Measurements from ENCODE around the gene CYP26C1.

The CYP26C1 gene

GRCh38 chr10:93059975-93060886, at the start of gene CYP26C1:
Gene CYP26C1, plus strand, starts transcription at chr10:93060798. Its CDS starts 466 bp downstream, at chr10:93061264.
- no peak for DNase-seq (ENCODE audit: low spot score)

- DNase-seq (ENCODE audit: low spot score) = no peak
These were observed 44.9 kb upstream of the CYP26C1 start for GRCh38 chr10:93015722-93016121.

GRCh38 chr10:93023013-93023650, 37.5 kb upstream of the CYP26C1 start:
- no peak for DNase-seq (ENCODE audit: low spot score)

GRCh38 chr10:93026072-93026471, 34.5 kb upstream of the CYP26C1 start:
- no peak for DNase-seq (ENCODE audit: low spot score)

GRCh38 chr10:93027508-93027907, 33.1 kb upstream of the CYP26C1 start:
- no peak for DNase-seq (ENCODE audit: low spot score)

GRCh38 chr10:93028883-93029282, 31.7 kb upstream of the CYP26C1 start:
- no peak for DNase-seq (ENCODE audit: low spot score)

GRCh38 chr10:93030409-93030808, 30.2 kb upstream of the CYP26C1 start:
- no peak for DNase-seq (ENCODE audit: low spot score)

- DNase-seq (ENCODE audit: low spot score) = no peak
These were observed 28.3 kb upstream of the CYP26C1 start for GRCh38 chr10:93032105-93032808.

- no peak for DNase-seq (ENCODE audit: low spot score)
These were observed 27.8 kb upstream of the CYP26C1 start for GRCh38 chr10:93032809-93033137.

- no peak for DNase-seq (ENCODE audit: low spot score)
These were observed 26.2 kb upstream of the CYP26C1 start for GRCh38 chr10:93034426-93034825.

- DNase-seq (ENCODE audit: low spot score) = no peak
These were observed 21.5 kb upstream of the CYP26C1 start for GRCh38 chr10:93039110-93039509.

- DNase-seq (ENCODE audit: low spot score) = no peak
These were observed 20.9 kb upstream of the CYP26C1 start for GRCh38 chr10:93039721-93040120.

- DNase-seq (ENCODE audit: low spot score) = no peak
These were observed 6.1 kb upstream of the CYP26C1 start for GRCh38 chr10:93054486-93054885.

- no peak for DNase-seq (ENCODE audit: low spot score)
These were observed 2.5 kb upstream of the CYP26C1 start for GRCh38 chr10:93058139-93058538.

- no peak for DNase-seq (ENCODE audit: low spot score)
These were observed 442 bp downstream of the CYP26C1 start for GRCh38 chr10:93060887-93061593.

GRCh38 chr10:93061594-93062513, 1.3 kb downstream of the CYP26C1 start:
- no peak for DNase-seq (ENCODE audit: low spot score)

- no peak for DNase-seq (ENCODE audit: low spot score)
These were observed 2.0 kb downstream of the CYP26C1 start for GRCh38 chr10:93062514-93063143.

GRCh38 chr10:93063144-93063976, 2.8 kb downstream of the CYP26C1 start:
- DNase-seq (ENCODE audit: low spot score) = no peak

- DNase-seq (ENCODE audit: low spot score) = no peak
These were observed 3.5 kb downstream of the CYP26C1 start for GRCh38 chr10:93063977-93064660.

Measured in SW480 (cell line).